CD14-positive monocyte (primary cell): ENCODE measurements around the gene MAPK1. TPM values are rescaled to one million over a fixed set of nuclear protein-coding genes. Genes with fewer than 3 reads are reported as not detected.
A peak's percentile ranks its signal among the peaks of the same experiment; 100 is the strongest.
"Not testable (repeated sequence)": the region's sequence is repeated elsewhere in the genome, so short reads cannot be mapped to it uniquely, and the experiment has no call there.

Experiments used
- DNase-seq, 3 donors: peaks; one replicate each; pipeline ENCODE4 v3.0.0-alpha.2; 2011 to 2022
- H2AFZ ChIP-seq: 2 replicates; pipeline ENCODE4 v1.6.0; 2012; ENCODE audit warnings: mild to moderate bottlenecking, low read depth, low read length, inconsistent platforms; ENCODE audit not compliant: insufficient read depth, poor library complexity, severe bottlenecking
- H3K27ac ChIP-seq, 2 donors: 1 replicate in 1 of 2; 2 replicates in 1 of 2; pipeline ENCODE4 v1.5.1; 2012 to 2013; ENCODE audit warnings: low read length in 2 of 2, control low read depth in 1 of 2, inconsistent platforms in 1 of 2, low read depth in 1 of 2, mild to moderate bottlenecking in 1 of 2
- H3K27me3 ChIP-seq, 2 donors: one replicate each; pipeline versions ENCODE4 v1.6.0 to v1.6.1; 2011 to 2013; ENCODE audit warnings: low read length in 2 of 2; ENCODE audit not compliant: control insufficient read depth in 2 of 2, insufficient read depth in 2 of 2
- H3K36me3 ChIP-seq, 2 donors: replicated peaks in 1 of 2; 1 replicate in 1 of 2; 2 replicates in 1 of 2; pipeline versions ENCODE4 v1.5.1 to v1.6.1; 2012 to 2013; ENCODE audit warnings: low read length in 2 of 2, control low read depth in 1 of 2, inconsistent platforms in 1 of 2, mild to moderate bottlenecking in 1 of 2; ENCODE audit not compliant: insufficient read depth in 2 of 2, control insufficient read depth in 1 of 2
- H3K4me1 ChIP-seq, 2 donors: 1 replicate in 1 of 2; 2 replicates in 1 of 2; pipeline versions ENCODE4 v1.5.1 to v1.6.1; 2012 to 2013; ENCODE audit warnings: low read length in 2 of 2, control low read depth in 1 of 2, inconsistent platforms in 1 of 2, mild to moderate bottlenecking in 1 of 2, moderate library complexity in 1 of 2; ENCODE audit not compliant: insufficient read depth in 2 of 2, control insufficient read depth in 1 of 2
- H3K4me2 ChIP-seq: replicated peaks from 2 replicates; pipeline ENCODE3; 2012; ENCODE audit warnings: low read length, moderate library complexity, mild to moderate bottlenecking; ENCODE audit not compliant: poor library complexity, severe bottlenecking; ENCODE audit errors: extremely low read depth
- H3K4me3 ChIP-seq, 3 experiments: fragments of 200-600 bp in 1 of 3; sonication (generic) in 1 of 3; replicated peaks in 1 of 3; 1 replicate in 2 of 3; 2 replicates in 1 of 3; pipeline ENCODE4 v1.5.1; 2011 to 2013; ENCODE audit warnings: low read length in 3 of 3, mild to moderate bottlenecking in 3 of 3, control low read depth in 2 of 3, low read depth in 2 of 3, inconsistent platforms in 1 of 3, moderate library complexity in 1 of 3
- H3K79me2 ChIP-seq: 2 replicates; pipeline ENCODE4 v1.6.0; 2012; ENCODE audit warnings: mild to moderate bottlenecking, control low read depth, inconsistent platforms, low read length, moderate library complexity; ENCODE audit not compliant: insufficient read depth
- H3K9ac ChIP-seq: 2 replicates; pipeline ENCODE4 v1.6.0; 2017; ENCODE audit warnings: low read length, mild to moderate bottlenecking; ENCODE audit not compliant: insufficient read depth, poor library complexity, severe bottlenecking
- H3K9me3 ChIP-seq, 2 donors: replicated peaks in 1 of 2; 1 replicate in 1 of 2; 2 replicates in 1 of 2; pipeline versions ENCODE4 v1.5.1 to v1.6.1; 2012 to 2013; ENCODE audit warnings: low read length in 2 of 2, control low read depth in 1 of 2; ENCODE audit not compliant: control insufficient read depth in 1 of 2, insufficient read depth in 1 of 2
- H4K20me1 ChIP-seq: 2 replicates; pipeline ENCODE4 v1.6.0; 2012; ENCODE audit warnings: mild to moderate bottlenecking, low read length, control low read depth, moderate library complexity; ENCODE audit not compliant: insufficient read depth
- H3K27ac Mint-ChIP-seq, 7 donors: one replicate each; pipeline ENCODE4 v1.8.0; 2020; ENCODE audit warnings: mild to moderate bottlenecking in 7 of 7, mixed read lengths in 7 of 7, moderate library complexity in 6 of 7, inconsistent platforms in 2 of 7
- H3K27me3 Mint-ChIP-seq, 3 donors: one replicate each; pipeline ENCODE4 v1.8.0; 2021 to 2022; ENCODE audit warnings: low read depth in 3 of 3, mild to moderate bottlenecking in 3 of 3, mixed read lengths in 3 of 3, moderate library complexity in 3 of 3, inconsistent platforms in 1 of 3
- H3K36me3 Mint-ChIP-seq, 2 donors: one replicate each; pipeline ENCODE4 v1.8.0; 2020; ENCODE audit warnings: mixed read lengths in 2 of 2, inconsistent platforms in 1 of 2, mild to moderate bottlenecking in 1 of 2
- H3K4me1 Mint-ChIP-seq: one replicate; pipeline ENCODE4 v1.8.0; 2020; ENCODE audit warnings: mild to moderate bottlenecking, mixed read lengths
- H3K4me3 Mint-ChIP-seq, 2 donors: one replicate each; pipeline ENCODE4 v1.8.0; 2020; ENCODE audit warnings: mild to moderate bottlenecking in 2 of 2, mixed read lengths in 2 of 2, moderate library complexity in 1 of 2
- H3K9me3 Mint-ChIP-seq, 7 donors: one replicate each; pipeline ENCODE4 v1.8.0; 2020 to 2022; ENCODE audit warnings: mixed read lengths in 7 of 7, mild to moderate bottlenecking in 6 of 7, moderate library complexity in 6 of 7, inconsistent platforms in 2 of 7
- CTCF ChIP-seq: fragments of 200-600 bp; IDR thresholded peaks from one replicate; pipeline ENCODE4 v1.8.0; 2022; ENCODE audit warnings: antibody characterized with exemption, mild to moderate bottlenecking
- WGBS: methylation state at CpG from one replicate; pipeline ENCODE4 v1.1.5; 2013; ENCODE audit warnings: missing lambda C conversion rate; ENCODE audit not compliant: insufficient coverage; 5-methylcytosine and 5-hydroxymethylcytosine counted together
- intact Hi-C, 2 donors: fragments of 100-400 bp; cut with micrococcal nuclease; formaldehyde crosslinking; loops; one replicate each; pipeline versions ENCODE4 v1.15.0 to v1.15.1; 2023
- polyA plus RNA-seq, 3 donors: library from polyadenylated mRNA; depleted of rRNA in 1 of 3; unstranded in 2 of 3; stranded (reverse) in 1 of 3; fragments of 300-500 nt in 2 of 3; fragments of >200 nt in 1 of 3; fragmentation: Illumina TruSeq in 2 of 3; gene quantifications; 1 replicate in 2 of 3; 2 replicates in 1 of 3; pipeline ENCODE4 v1.2.3, GENCODE V29; 2012 to 2021

MAPK1 gene
- polyA plus RNA-seq, 3 donors, result 47.0 to 148 (median 118) TPM

DNA sequence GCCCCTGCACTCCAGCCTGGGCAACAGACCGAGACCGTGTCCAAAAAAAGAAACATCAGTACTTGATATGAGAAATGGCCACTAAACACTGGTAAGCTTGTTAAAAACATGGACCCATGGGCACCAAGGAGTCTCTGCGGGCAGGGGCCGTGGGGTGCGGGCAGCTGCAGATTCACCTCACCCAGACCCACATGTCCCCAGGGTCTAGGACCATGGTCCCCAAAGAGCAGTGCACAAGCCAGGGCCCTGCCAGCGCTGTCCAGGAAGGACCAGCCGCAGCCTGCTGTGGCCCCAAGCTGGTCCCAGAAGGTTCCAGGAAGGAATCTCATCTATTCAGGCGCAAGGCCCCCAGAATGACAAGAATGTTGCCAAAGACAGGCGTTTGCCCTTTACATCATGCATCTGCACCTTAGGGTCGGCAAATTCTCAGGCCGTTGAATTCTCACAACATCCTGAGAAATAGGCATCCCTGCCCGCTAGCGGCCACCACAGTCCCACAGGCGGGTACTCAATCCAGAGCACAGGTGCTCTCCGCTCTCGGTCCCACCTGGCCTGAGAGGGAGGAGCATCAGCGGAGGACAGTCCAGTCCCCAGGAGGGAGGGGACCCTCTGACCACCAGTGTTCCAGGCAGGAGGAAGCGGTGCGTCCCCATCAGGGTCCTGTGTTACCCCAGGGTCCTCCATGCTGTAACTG, 141.3 kb downstream of the MAPK1 start:
- H3K4me1 Mint-ChIP-seq, result peaks cover 2% of the 10 kb centered on the region
- no peak overlapping the region for H3K4me3 ChIP-seq
- H3K27me3 Mint-ChIP-seq, result no peaks in the 10 kb centered on the region
- no peaks in the 10 kb centered on the region for H3K9me3 Mint-ChIP-seq
- H3K4me2 ChIP-seq, result no peak overlapping the region
- no peaks in the 10 kb centered on the region for H3K36me3 ChIP-seq
- H3K27me3 ChIP-seq, result no peaks in the 10 kb centered on the region
- no peak overlapping the region for H3K4me3 Mint-ChIP-seq
- H2AFZ ChIP-seq, result no peak overlapping the region
- H3K9me3 ChIP-seq, result no peaks in the 10 kb centered on the region
- H3K36me3 Mint-ChIP-seq, result peaks cover 2 to 3% of the 10 kb centered on the region in 2 donors
- no peak overlapping the region for H3K9ac ChIP-seq
- H3K79me2 ChIP-seq, result no peaks in the 10 kb centered on the region
- TF ChIP-seq CTCF, result no peak
- no peak overlapping the region for H3K27ac ChIP-seq
- DNase-seq, result no peak
- intact Hi-C loops, result no loop called here
- H3K27ac Mint-ChIP-seq, result no peak overlapping the region
- WGBS, result 93% methylated on average over 18 of the region's 19 CpGs
- no peaks in the 10 kb centered on the region for H4K20me1 ChIP-seq
- H3K4me1 ChIP-seq, result no peaks in the 10 kb centered on the region

DNA sequence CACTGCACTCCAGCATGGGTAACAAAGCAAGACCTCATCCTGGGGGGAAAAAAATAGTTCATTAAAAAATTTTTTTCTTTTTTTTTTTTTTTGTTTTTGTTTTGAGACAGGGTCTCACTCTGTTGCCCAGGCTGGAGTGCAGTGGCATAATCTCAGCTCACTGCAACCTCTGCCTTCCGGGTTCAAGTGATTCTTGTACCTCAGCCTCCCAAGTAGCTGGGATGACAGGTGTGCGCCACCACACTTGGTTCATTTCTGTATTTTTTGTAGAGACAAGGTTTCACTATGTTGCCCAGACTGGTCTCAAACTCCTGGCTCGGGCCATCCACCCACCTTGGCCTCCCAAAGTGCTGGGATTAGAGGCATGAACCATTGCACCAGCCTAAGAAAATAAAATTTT, 142.9 kb downstream of the MAPK1 start:
- H3K27me3 Mint-ChIP-seq, H3K4me2 ChIP-seq, H3K9me3 Mint-ChIP-seq, H3K9me3 ChIP-seq, H4K20me1 ChIP-seq, H3K79me2 ChIP-seq, H3K9ac ChIP-seq, H3K4me3 Mint-ChIP-seq, DNase-seq, H3K27me3 ChIP-seq, H3K27ac Mint-ChIP-seq, H2AFZ ChIP-seq, H3K27ac ChIP-seq, H3K4me1 Mint-ChIP-seq, H3K4me1 ChIP-seq, H3K36me3 ChIP-seq, H3K36me3 Mint-ChIP-seq, intact Hi-C loops, H3K4me3 ChIP-seq: not testable (repeated sequence)
- 100% methylated on average over 1 of the region's 3 CpGs for WGBS

DNA sequence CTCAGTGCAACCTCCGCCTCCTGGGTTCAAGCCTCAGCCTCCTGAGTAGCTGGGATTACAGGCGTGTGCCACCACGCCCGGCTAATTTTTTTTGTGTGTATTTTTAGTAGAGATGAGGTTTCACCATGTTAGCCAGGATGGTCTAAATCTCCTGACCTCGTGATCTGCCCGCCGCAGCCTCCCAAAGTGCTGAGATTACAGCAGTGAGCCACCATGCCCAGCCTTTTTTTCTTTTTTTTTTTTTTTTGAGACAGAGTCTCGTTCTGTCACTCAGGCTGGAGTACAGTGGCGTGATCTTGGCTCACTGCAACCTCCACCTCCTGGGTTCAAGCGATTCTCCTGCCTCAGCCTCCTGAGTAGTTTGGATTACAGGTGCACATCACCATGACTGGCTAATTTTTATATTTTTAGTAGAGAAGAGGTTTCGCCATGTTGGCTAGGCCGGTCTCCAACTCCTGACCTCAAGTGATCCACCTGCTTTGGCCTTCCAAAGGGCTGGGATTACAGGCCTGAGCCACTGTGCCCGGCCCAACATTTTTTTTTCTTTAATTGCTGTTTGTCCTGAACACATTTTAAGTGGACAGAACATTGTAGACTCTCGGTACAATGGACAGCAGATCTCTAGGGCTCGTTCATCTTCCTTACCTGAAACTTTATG, 146.1 kb downstream of the MAPK1 start:
- DNase-seq, H3K79me2 ChIP-seq, H4K20me1 ChIP-seq, H3K9me3 ChIP-seq, H3K9ac ChIP-seq, H3K27ac ChIP-seq, H3K36me3 Mint-ChIP-seq, H3K36me3 ChIP-seq, H3K4me3 Mint-ChIP-seq, H3K9me3 Mint-ChIP-seq, H3K27me3 ChIP-seq, H3K27me3 Mint-ChIP-seq, H3K4me2 ChIP-seq, intact Hi-C loops, H2AFZ ChIP-seq, H3K4me3 ChIP-seq: not testable (repeated sequence)
- 97% methylated on average over 6 of the region's 15 CpGs for WGBS
- peaks cover 17% of the 10 kb centered on the region for H3K4me1 Mint-ChIP-seq
- H3K4me1 ChIP-seq, result peaks cover 8 to 10% of the 10 kb centered on the region in 2 donors
- peak overlapping the region in 1 of 7 donors; percentile 75 for H3K27ac Mint-ChIP-seq
